Activated CD4-positive, alpha-beta T cell treated with anti-CD3 and anti-CD28 coated beads, Interleukin-2, amount 50 U/mL, for 24 hours (primary cell): ENCODE results near the gene GDE1.

Experiments used
- DNase-seq, 2 donors: peaks; one replicate each; pipeline ENCODE4 v3.0.0-alpha.2; 2020; ENCODE audit warnings: low read depth in 1 of 2, low spot score in 1 of 2

Gene GDE1

GRCh38 chr16:19486750-19487325, 35.1 kb downstream of the GDE1 start:
- DNase-seq = no peak

GRCh38 chr16:19486051-19486450, 35.8 kb downstream of the GDE1 start:
- DNase-seq = no peak

GRCh38 chr16:19485611-19486010, 36.3 kb downstream of the GDE1 start:
- no peak for DNase-seq

GRCh38 chr16:19484096-19484495, 37.8 kb downstream of the GDE1 start:
- no peak for DNase-seq

- DNase-seq = no peak
Observed at GRCh38 chr16:19482291-19482690, 39.6 kb downstream of the GDE1 start.

- DNase-seq = no peak
Observed at GRCh38 chr16:19481769-19482168, 40.1 kb downstream of the GDE1 start.

GRCh38 chr16:19481296-19481695, 40.6 kb downstream of the GDE1 start:
- no peak for DNase-seq

- no peak for DNase-seq
Observed at GRCh38 chr16:19479302-19479721, 42.6 kb downstream of the GDE1 start.

GRCh38 chr16:19478505-19478904, 43.4 kb downstream of the GDE1 start:
- no peak for DNase-seq

- no peak for DNase-seq
Observed at GRCh38 chr16:19474617-19475016, 47.3 kb downstream of the GDE1 start.

GRCh38 chr16:19472482-19472881, 49.4 kb downstream of the GDE1 start:
- DNase-seq = no peak

GRCh38 chr16:19468300-19468699, 53.6 kb downstream of the GDE1 start:
- DNase-seq = no peak

- no peak for DNase-seq
Observed at GRCh38 chr16:19463468-19464315, 58.2 kb downstream of the GDE1 start.

- no peak for DNase-seq
Observed at GRCh38 chr16:19460397-19460796, 61.5 kb downstream of the GDE1 start.

- no peak for DNase-seq
Observed at GRCh38 chr16:19458722-19459379, 63.0 kb downstream of the GDE1 start.
